Vein endothelial cell (primary cell): ENCODE results near the gene PTPRM. TPM values are rescaled to one million over a fixed set of nuclear protein-coding genes. Genes with fewer than 3 reads are reported as not detected.

ENCODE experiments used
- small RNA-seq: library from RNA; depleted of rRNA; stranded (forward); fragments of <200 nt; gene quantifications from one replicate; pipeline ENCODE3, GENCODE V24; 2012
- total RNA-seq: library from RNA; depleted of rRNA; stranded (reverse); fragments of >200 nt; gene quantifications from 2 replicates; pipeline ENCODE4 v1.2.3, GENCODE V29; 2012

The PTPRM gene
- total RNA-seq: 120 and 123 TPM in 2 replicates

DNA sequence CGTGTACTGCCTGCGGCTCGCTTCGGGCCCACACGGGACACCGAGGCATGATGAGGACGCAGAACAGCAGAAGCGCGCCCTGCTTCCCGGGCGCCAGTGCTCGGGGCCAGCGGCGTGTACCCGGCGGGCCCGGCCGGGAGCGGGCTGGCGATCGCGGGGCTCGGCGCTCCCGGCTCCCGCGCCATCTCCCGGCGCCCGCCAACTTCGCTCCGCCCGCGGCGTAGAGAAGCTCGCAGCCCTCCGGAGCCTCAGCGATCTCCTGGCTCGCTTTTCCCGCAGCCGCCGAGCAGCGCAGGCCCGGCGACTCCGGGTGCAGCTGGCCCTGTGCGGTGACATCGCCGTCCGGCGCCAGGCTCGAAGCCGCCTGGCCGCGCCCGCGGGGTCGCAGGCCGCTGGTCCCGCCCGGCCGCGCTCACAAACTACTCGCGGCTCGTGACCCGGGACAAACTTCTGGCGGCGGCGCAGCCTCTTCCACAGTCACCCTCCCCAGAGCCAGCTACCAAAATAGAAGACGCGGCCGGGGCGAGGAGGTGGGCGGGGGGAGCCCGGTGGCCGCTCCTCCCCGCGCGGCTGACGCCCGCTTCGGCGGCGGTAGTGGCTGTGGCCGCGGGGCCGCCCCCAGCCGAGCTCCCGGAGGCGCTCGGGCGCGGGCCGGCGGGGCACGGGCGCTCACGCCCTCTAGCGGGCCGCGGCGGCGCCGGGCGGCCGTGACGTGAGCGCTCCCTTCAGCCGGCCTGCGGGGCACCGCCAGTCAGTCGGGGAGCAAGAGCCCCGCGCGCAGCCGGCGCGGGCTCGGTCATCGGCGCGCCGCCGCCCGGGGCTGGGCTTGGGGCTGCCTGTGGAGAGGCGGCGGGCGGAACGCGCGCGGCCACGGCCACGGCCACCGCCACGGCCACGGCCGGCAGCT lies at the start of gene PTPRM:
Gene PTPRM (plus strand): TSS at position 750 of the 907 bp plus-strand sequence. CDS start 503 bp downstream, outside the sequence.

Small RNA genes within 50 kb of the gene (small RNA-seq; reads per million reads assigned to genes)
- gene AP001094.1: not detected
- not detected for gene RF00012
